ENCODE results near the gene RFTN1. TPM values are rescaled to one million over a fixed set of nuclear protein-coding genes. Genes with fewer than 3 reads are reported as not detected.

The RFTN1 gene
- total and polyA plus RNA-seq, 10 of the 15 experiments (the other 5 are each of a cell fraction or from before 2014, with no cell fraction given) = 20.6 to 213 (median 147) TPM

DNA sequence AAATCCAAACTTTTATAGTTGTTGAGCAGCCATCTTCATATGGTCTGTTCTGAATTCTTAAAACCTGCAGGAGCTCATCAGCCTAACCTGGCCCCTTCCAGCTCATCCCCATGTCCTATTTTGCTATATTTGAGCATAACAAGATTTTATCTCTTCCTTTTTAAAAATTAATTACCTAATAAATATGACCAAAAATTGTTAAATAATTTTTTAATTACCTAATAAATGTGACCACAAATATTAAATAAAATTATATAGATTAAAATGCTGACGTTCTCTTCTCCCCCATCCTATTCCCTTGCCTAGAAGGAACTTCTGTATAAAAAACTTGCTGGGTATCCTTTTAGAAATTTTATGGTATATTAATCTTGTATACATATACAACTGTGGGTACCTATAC is 204.8 kb downstream of the RFTN1 start (continued):
- TF ChIP-seq, protein P1, sequence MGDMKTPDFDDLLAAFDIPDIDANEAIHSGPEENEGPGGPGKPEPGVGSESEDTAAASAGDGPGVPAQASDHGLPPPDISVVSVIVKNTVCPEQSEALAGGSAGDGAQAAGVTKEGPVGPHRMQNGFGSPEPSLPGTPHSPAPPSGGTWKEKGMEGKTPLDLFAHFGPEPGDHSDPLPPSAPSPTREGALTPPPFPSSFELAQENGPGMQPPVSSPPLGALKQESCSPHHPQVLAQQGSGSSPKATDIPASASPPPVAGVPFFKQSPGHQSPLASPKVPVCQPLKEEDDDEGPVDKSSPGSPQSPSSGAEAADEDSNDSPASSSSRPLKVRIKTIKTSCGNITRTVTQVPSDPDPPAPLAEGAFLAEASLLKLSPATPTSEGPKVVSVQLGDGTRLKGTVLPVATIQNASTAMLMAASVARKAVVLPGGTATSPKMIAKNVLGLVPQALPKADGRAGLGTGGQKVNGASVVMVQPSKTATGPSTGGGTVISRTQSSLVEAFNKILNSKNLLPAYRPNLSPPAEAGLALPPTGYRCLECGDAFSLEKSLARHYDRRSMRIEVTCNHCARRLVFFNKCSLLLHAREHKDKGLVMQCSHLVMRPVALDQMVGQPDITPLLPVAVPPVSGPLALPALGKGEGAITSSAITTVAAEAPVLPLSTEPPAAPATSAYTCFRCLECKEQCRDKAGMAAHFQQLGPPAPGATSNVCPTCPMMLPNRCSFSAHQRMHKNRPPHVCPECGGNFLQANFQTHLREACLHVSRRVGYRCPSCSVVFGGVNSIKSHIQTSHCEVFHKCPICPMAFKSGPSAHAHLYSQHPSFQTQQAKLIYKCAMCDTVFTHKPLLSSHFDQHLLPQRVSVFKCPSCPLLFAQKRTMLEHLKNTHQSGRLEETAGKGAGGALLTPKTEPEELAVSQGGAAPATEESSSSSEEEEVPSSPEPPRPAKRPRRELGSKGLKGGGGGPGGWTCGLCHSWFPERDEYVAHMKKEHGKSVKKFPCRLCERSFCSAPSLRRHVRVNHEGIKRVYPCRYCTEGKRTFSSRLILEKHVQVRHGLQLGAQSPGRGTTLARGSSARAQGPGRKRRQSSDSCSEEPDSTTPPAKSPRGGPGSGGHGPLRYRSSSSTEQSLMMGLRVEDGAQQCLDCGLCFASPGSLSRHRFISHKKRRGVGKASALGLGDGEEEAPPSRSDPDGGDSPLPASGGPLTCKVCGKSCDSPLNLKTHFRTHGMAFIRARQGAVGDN (IDR thresholded peaks at IDR 0.05) = no peak
- TF ChIP-seq CEBPB (IDR thresholded peaks at IDR 0.05; ENCODE audit: borderline replicate concordance in 1 of 2, low read depth in 2 of 2, low read length in 2 of 2) = no peak
- TF ChIP-seq KAT2A (conservative IDR thresholded peaks at IDR 0.05; ENCODE audit: control insufficient read depth, low read depth, low read length) = no peak
- TF ChIP-seq, protein P2, sequence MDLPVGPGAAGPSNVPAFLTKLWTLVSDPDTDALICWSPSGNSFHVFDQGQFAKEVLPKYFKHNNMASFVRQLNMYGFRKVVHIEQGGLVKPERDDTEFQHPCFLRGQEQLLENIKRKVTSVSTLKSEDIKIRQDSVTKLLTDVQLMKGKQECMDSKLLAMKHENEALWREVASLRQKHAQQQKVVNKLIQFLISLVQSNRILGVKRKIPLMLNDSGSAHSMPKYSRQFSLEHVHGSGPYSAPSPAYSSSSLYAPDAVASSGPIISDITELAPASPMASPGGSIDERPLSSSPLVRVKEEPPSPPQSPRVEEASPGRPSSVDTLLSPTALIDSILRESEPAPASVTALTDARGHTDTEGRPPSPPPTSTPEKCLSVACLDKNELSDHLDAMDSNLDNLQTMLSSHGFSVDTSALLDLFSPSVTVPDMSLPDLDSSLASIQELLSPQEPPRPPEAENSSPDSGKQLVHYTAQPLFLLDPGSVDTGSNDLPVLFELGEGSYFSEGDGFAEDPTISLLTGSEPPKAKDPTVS (IDR thresholded peaks at IDR 0.05; ENCODE audit: low read depth, low read length) = no peak
- no peak for TF ChIP-seq ZNF217 (IDR thresholded peaks at IDR 0.05)
- TF ChIP-seq, protein P3, sequence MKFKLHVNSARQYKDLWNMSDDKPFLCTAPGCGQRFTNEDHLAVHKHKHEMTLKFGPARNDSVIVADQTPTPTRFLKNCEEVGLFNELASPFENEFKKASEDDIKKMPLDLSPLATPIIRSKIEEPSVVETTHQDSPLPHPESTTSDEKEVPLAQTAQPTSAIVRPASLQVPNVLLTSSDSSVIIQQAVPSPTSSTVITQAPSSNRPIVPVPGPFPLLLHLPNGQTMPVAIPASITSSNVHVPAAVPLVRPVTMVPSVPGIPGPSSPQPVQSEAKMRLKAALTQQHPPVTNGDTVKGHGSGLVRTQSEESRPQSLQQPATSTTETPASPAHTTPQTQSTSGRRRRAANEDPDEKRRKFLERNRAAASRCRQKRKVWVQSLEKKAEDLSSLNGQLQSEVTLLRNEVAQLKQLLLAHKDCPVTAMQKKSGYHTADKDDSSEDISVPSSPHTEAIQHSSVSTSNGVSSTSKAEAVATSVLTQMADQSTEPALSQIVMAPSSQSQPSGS (IDR thresholded peaks at IDR 0.05; ENCODE audit: low read length) = no peak
- TF ChIP-seq DPF2 (IDR thresholded peaks at IDR 0.05) = no peak
- TF ChIP-seq, protein P4, sequence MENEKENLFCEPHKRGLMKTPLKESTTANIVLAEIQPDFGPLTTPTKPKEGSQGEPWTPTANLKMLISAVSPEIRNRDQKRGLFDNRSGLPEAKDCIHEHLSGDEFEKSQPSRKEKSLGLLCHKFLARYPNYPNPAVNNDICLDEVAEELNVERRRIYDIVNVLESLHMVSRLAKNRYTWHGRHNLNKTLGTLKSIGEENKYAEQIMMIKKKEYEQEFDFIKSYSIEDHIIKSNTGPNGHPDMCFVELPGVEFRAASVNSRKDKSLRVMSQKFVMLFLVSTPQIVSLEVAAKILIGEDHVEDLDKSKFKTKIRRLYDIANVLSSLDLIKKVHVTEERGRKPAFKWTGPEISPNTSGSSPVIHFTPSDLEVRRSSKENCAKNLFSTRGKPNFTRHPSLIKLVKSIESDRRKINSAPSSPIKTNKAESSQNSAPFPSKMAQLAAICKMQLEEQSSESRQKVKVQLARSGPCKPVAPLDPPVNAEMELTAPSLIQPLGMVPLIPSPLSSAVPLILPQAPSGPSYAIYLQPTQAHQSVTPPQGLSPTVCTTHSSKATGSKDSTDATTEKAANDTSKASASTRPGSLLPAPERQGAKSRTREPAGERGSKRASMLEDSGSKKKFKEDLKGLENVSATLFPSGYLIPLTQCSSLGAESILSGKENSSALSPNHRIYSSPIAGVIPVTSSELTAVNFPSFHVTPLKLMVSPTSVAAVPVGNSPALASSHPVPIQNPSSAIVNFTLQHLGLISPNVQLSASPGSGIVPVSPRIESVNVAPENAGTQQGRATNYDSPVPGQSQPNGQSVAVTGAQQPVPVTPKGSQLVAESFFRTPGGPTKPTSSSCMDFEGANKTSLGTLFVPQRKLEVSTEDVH (IDR thresholded peaks at IDR 0.05; ENCODE audit: low read depth, partially characterized antibody) = no peak
- TF ChIP-seq RELA (IDR thresholded peaks at IDR 0.05; ENCODE audit: borderline replicate concordance, partially characterized antibody) = no peak
